ENCODE results near the gene ANKRD61. TPM values are rescaled to one million over a fixed set of nuclear protein-coding genes. Genes with fewer than 3 reads are reported as not detected.
"Not testable (repeated sequence)": the region's sequence is repeated elsewhere in the genome, so short reads cannot be mapped to it uniquely, and the experiment has no call there.

The ANKRD61 gene
- total RNA-seq, 6 experiments from 2014 or later = 0.26 TPM; not detected in 5

DNA sequence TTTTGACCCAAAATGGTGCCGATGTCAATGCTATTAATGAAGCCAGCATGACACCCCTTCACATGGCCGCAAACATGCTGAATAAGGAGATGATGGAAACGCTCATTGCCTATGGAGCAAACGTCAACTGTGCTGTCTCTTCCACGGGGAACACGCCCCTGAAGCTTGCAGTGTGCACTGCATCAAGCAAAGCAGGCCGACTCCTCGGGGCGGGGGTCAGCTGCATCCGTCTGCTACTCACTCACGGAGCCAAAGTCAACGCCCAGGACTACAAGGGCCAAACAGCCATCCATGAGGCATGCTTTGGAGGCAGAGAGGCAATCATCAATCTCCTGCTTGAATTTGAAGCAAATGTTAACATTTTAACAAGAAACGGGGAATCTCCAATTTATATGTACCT is 4.5 kb downstream of the ANKRD61 start:
- Histone ChIP-seq H3K27ac (no peak overlapping the region), H3K4me1 (peaks cover 0 to 3% (median 0%) of the 10 kb centered on the region in 4 donors), H3K4me3 (no peak overlapping the region), H3K27me3 (no peaks in the 10 kb centered on the region), H3K36me3 (peaks cover 0 to 79% (median 25%) of the 10 kb centered on the region in 4 donors), H3K9me3 (no peaks in the 10 kb centered on the region)
- ATAC-seq (no peak), DNase-seq (no peak)
- TF ChIP-seq POLR2A (IDR thresholded peaks at IDR 0.05) (no peak), CTCF (IDR thresholded peaks at IDR 0.05) (no peak)
- intact Hi-C loops (cut with DNase I) = no loop called here
- WGBS (ENCODE audit: insufficient coverage, low coverage, low lambda C conversion rate, missing lambda C conversion rate) = 100% methylated on average over 3 of the region's 13 CpGs

- DNase-seq (no peak), ATAC-seq (no peak)
- TF ChIP-seq CTCF (IDR thresholded peaks at IDR 0.05) (no peak), POLR2A (IDR thresholded peaks at IDR 0.05) (no peak)
- Histone ChIP-seq H3K9me3 (no peaks in the 10 kb centered on the region), H3K4me3 (no peak overlapping the region), H3K27ac (no peak overlapping the region), H3K27me3 (no peaks in the 10 kb centered on the region), H3K4me1 (peaks cover 0 to 17% (median 0%) of the 10 kb centered on the region in 4 donors), H3K36me3 (peaks cover 6 to 78% (median 23%) of the 10 kb centered on the region in 4 donors)
- intact Hi-C loops (cut with DNase I) = no loop called here
- 73% methylated on average over 4 of the region's 4 CpGs for WGBS (ENCODE audit: insufficient coverage, low coverage, low lambda C conversion rate, missing lambda C conversion rate)
These were observed 18.6 kb downstream of the ANKRD61 start for GRCh38 chr7:6049780-6050179.

- DNase-seq; H3K4me3 ChIP-seq; H3K27me3 ChIP-seq; ATAC-seq; intact Hi-C loops (cut with DNase I); H3K9me3 ChIP-seq: not testable (repeated sequence)
- 92% methylated on average over 7 of the region's 9 CpGs for WGBS (ENCODE audit: insufficient coverage, low coverage, low lambda C conversion rate, missing lambda C conversion rate)
- Histone ChIP-seq H3K4me1 (peaks cover 0 to 17% (median 3%) of the 10 kb centered on the region in 4 donors), H3K36me3 (peaks cover 6 to 65% (median 19%) of the 10 kb centered on the region in 4 donors), H3K27ac (peak overlapping the region in 1 of 3 donors; percentile 68)
These were observed 20.0 kb downstream of the ANKRD61 start for GRCh38 chr7:6051185-6051584.

- Histone ChIP-seq H3K9me3 (no peaks in the 10 kb centered on the region), H3K27me3 (no peaks in the 10 kb centered on the region), H3K4me3 (no peak overlapping the region), H3K27ac (no peak overlapping the region), H3K36me3 (peaks cover 3 to 28% (median 7%) of the 10 kb centered on the region in 4 donors), H3K4me1 (peaks cover 0 to 18% (median 4%) of the 10 kb centered on the region in 4 donors)
- ATAC-seq = no peak
- intact Hi-C loops (cut with DNase I) = no loop called here
- no peak for DNase-seq
- no peak for TF ChIP-seq CTCF (IDR thresholded peaks at IDR 0.05)
- TF ChIP-seq POLR2A (IDR thresholded peaks at IDR 0.05) = no peak
- 36% methylated on average over 1 of the region's 1 CpG for WGBS (ENCODE audit: insufficient coverage, low coverage, low lambda C conversion rate, missing lambda C conversion rate)
These were observed 25.4 kb downstream of the ANKRD61 start for GRCh38 chr7:6056616-6057015.

- Histone ChIP-seq H3K4me3 (peak overlapping the region in 2 of 3 donors; percentile 85 to 93), H3K9me3 (no peaks in the 10 kb centered on the region), H3K36me3 (peaks cover 3 to 19% (median 7%) of the 10 kb centered on the region in 4 donors), H3K4me1 (peaks cover 0 to 18% (median 4%) of the 10 kb centered on the region in 4 donors), H3K27me3 (no peaks in the 10 kb centered on the region), H3K27ac (peak overlapping the region in 1 of 3 donors; percentile 66)
- DNase-seq (no peak), ATAC-seq (no peak)
- intact Hi-C loops (cut with DNase I) = no loop called here
- TF ChIP-seq CTCF (IDR thresholded peaks at IDR 0.05) = no peak
- TF ChIP-seq POLR2A (IDR thresholded peaks at IDR 0.05) = no peak
- 34% methylated on average over 9 of the region's 14 CpGs for WGBS (ENCODE audit: insufficient coverage, low coverage, low lambda C conversion rate, missing lambda C conversion rate)
These were observed 26.3 kb downstream of the ANKRD61 start for GRCh38 chr7:6057316-6058129.

DNA sequence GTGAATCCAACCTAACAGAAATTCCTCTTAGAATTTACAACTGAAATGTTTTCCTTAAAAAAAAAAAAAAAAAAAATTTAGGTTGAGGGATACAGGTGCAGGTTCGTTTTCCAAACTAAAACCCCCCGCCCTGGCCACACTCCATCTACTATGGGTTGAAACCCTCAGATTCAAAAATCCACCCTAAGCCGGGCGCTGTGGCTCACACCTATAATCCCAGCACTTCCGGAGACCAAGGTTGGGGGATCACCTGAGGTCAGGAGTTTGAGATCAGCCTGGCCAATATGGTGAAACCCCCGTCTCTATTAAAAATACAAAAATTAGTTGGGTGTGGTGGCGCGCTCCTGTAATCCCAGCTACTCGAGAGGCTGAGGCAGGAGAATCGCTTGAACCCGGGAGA is 28.8 kb downstream of the ANKRD61 start:
- H3K36me3 ChIP-seq; DNase-seq; ATAC-seq; H3K4me3 ChIP-seq; H3K27ac ChIP-seq; H3K27me3 ChIP-seq; intact Hi-C loops (cut with DNase I); H3K9me3 ChIP-seq: not testable (repeated sequence)
- H3K4me1 ChIP-seq = peaks cover 0 to 18% (median 4%) of the 10 kb centered on the region in 4 donors
- 60% methylated on average over 5 of the region's 11 CpGs for WGBS (ENCODE audit: insufficient coverage, low coverage, low lambda C conversion rate, missing lambda C conversion rate)
